ENCODE results near the gene CHCHD6.

Gene CHCHD6

DNA sequence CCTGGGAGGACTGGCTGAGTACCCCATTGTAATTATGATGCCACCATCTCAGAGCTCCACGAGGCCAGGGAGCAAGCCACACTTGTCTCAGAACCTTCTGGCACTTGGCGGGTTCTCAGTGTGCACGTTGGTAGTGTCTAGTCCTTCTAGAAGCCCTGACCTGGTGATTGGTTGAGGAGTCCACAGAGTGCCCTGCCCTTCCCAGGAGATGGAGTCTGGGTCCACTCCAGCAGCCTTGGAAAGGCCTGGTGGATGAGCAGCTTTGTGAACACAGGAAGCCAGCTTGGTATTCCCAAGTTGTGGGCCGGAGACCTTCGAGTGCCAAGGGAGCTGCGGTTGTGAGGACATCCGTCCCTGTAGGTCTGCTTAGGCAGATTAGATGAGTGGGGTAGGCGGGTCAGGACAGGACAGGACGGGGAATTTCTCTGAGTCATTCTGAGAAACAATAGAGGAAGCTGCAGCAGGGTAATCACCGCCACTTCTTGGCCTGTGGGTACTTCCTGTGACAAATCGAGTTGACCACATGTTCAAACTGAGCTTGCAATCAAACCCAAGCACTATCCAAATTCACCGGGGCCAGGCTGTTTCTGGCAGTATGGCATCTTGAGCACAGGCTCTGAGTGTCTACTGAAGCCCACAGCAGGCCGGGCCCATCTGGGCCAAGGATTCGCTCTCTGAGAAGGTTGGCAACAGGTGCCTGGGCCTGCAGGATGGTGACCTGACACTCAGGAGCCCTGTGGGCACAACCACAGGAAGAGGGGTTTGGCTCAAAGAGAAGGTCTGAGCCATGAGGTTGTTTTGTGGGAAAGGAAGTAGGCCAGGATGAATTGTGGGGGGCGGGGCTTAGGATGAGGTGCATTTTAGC lies 207.4 kb downstream of the CHCHD6 start:
- no peak overlapping the region for H3K4me3 ChIP-seq (ENCODE audit: low read depth, low read length)
- TF ChIP-seq, protein P1, sequence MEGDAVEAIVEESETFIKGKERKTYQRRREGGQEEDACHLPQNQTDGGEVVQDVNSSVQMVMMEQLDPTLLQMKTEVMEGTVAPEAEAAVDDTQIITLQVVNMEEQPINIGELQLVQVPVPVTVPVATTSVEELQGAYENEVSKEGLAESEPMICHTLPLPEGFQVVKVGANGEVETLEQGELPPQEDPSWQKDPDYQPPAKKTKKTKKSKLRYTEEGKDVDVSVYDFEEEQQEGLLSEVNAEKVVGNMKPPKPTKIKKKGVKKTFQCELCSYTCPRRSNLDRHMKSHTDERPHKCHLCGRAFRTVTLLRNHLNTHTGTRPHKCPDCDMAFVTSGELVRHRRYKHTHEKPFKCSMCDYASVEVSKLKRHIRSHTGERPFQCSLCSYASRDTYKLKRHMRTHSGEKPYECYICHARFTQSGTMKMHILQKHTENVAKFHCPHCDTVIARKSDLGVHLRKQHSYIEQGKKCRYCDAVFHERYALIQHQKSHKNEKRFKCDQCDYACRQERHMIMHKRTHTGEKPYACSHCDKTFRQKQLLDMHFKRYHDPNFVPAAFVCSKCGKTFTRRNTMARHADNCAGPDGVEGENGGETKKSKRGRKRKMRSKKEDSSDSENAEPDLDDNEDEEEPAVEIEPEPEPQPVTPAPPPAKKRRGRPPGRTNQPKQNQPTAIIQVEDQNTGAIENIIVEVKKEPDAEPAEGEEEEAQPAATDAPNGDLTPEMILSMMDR (IDR thresholded peaks at IDR 0.05; ENCODE audit: low read depth, low read length) = no peak

GRCh38 chr3:126912027-126912422 lies 208.0 kb downstream of the CHCHD6 start:
- no peak overlapping the region for H3K4me3 ChIP-seq (ENCODE audit: low read depth, low read length)
- TF ChIP-seq, protein P1 (IDR thresholded peaks at IDR 0.05; ENCODE audit: low read depth, low read length) = no peak

DNA sequence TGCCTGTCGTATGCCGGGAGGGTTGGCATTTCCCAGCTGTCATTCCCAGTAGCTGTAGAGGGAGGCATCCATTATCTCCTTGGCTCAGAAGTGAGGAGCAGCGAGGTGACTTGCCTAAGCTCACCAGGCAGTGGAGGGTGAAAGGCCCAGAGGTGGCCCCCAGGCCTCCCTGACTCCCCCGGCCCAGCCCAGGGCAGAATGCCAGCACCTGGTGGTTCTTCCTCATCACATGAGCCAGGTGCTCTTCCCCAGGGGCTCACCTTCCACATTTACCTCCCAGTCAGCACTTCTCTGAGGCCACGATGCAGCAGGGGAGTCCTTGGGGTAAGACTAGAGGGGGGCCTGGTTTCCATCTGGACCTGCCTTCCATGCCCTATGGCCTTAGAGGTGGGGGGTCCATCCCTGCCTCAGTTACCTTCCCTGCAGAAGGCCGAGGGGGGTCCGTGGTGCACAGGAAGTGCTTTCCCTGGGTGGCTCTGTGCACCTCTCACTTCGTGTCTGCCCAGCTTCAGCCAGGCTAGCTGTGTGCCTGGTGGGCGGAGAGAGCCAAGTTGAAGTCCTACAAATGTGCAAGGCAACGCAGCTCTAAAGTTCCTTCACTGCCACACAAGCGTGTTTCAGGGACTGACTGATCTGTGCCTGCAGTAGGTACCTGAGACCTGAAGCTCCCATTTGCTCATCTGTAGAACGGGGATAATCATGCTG lies 208.6 kb downstream of the CHCHD6 start:
- H3K4me3 ChIP-seq (ENCODE audit: low read depth, low read length) = no peak overlapping the region
- TF ChIP-seq, protein P1 (IDR thresholded peaks at IDR 0.05; ENCODE audit: low read depth, low read length) = no peak

DNA sequence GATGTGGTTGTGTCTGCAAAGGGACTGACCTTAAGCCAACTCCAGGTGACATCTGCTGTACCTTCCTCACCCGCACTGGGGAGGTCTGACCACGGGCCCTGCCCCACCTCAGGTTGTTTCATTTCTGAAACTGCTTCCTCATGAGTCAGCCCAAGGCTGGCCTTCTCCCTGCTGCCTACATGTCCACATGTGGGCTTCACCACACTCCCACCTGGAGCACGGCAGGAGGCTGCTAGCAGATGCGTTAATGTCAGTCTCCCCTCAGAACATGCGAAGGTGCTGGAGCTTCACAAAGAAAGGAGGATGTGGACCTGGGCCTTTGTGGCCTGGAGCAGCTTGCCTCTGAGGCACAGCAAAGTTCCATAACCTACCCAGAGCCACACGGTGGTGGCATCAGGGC lies 209.5 kb downstream of the CHCHD6 start:
- H3K4me3 ChIP-seq (ENCODE audit: low read depth, low read length) = no peak overlapping the region
- TF ChIP-seq, protein P1 (IDR thresholded peaks at IDR 0.05; ENCODE audit: low read depth, low read length) = no peak

GRCh38 chr3:126914226-126914625 lies 210.2 kb downstream of the CHCHD6 start:
- TF ChIP-seq, protein P1 (IDR thresholded peaks at IDR 0.05; ENCODE audit: low read depth, low read length) = no peak
- no peak overlapping the region for H3K4me3 ChIP-seq (ENCODE audit: low read depth, low read length)

DNA sequence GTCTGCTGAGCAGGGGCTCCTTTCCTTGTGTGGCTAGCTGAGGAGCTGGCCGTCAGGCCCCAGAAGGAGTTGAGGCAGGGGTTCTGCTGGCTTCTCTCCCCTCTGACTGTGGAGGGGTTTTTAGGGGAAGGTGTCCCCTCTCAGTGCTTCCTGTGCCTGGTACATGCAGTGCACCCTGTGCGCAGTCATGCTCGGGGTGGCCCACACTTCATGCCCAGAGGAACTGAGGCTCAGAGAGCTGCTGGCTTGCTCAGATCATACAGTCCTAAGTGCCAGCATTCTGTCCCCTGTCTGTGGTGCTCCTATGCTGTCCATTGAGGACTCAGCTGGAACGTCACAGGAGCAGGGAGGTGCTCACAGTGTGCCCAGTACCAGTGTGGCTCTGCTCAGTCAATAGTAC lies 211.0 kb downstream of the CHCHD6 start:
- TF ChIP-seq, protein P1 (IDR thresholded peaks at IDR 0.05; ENCODE audit: low read depth, low read length) = no peak

GRCh38 chr3:126916546-126916945 lies 212.5 kb downstream of the CHCHD6 start:
- H3K4me3 ChIP-seq (ENCODE audit: low read depth, low read length) = no peak overlapping the region
- TF ChIP-seq, protein P1 (IDR thresholded peaks at IDR 0.05; ENCODE audit: low read depth, low read length) = no peak

More for the DNA sequence above, 211.0 kb downstream of the CHCHD6 start:
- no peak overlapping the region for H3K4me3 ChIP-seq (ENCODE audit: low read depth, low read length)

Data from WI38 (cell line).